Ishikawa (cell line): Measurements from ENCODE around the gene WDR90.
A peak's percentile ranks its signal among the peaks of the same experiment; 100 is the strongest.

Experiments
- CEBPB ChIP-seq: IDR thresholded peaks from 2 replicates; pipeline ENCODE4 v1.6.1; 2012
- CREB1 ChIP-seq: IDR thresholded peaks from 2 replicates; pipeline ENCODE4 v1.6.1; 2012; ENCODE audit warnings: low read depth
- EGR1 ChIP-seq: IDR thresholded peaks from 2 replicates; pipeline ENCODE4 v1.6.1; 2012
- EP300 ChIP-seq: IDR thresholded peaks from 2 replicates; pipeline ENCODE4 v1.6.1; 2012; ENCODE audit warnings: borderline replicate concordance
- FOXM1 ChIP-seq: IDR thresholded peaks from 2 replicates; pipeline ENCODE4 v1.6.1; 2012; ENCODE audit warnings: low read depth, borderline replicate concordance
- NFIC ChIP-seq: IDR thresholded peaks from 2 replicates; pipeline ENCODE4 v1.6.1; 2012
- RAD21 ChIP-seq: IDR thresholded peaks from 2 replicates; pipeline ENCODE4 v1.6.1; 2012; ENCODE audit warnings: low read depth
- TAF1 ChIP-seq: IDR thresholded peaks from 2 replicates; pipeline ENCODE4 v1.6.1; 2012; ENCODE audit warnings: low read depth, mild to moderate bottlenecking
- TCF12 ChIP-seq: IDR thresholded peaks from 2 replicates; pipeline ENCODE4 v1.6.1; 2012; ENCODE audit warnings: low read depth
- TEAD4 ChIP-seq: IDR thresholded peaks from 2 replicates; pipeline ENCODE4 v1.6.1; 2012
- YY1 ChIP-seq: IDR thresholded peaks from 2 replicates; pipeline ENCODE4 v1.6.1; 2012; ENCODE audit warnings: low read depth
- ZBTB7A ChIP-seq: IDR thresholded peaks from 2 replicates; pipeline ENCODE4 v1.6.1; 2012; ENCODE audit warnings: low read depth
- TF ChIP-seq, protein P1 (sequence below): IDR thresholded peaks from 2 replicates; pipeline ENCODE4 v1.6.1; 2012
- TF ChIP-seq, protein P2 (sequence below): IDR thresholded peaks from 2 replicates; pipeline ENCODE4 v1.6.1; 2012; ENCODE audit warnings: low read depth, mild to moderate bottlenecking
- TF ChIP-seq, protein P3 (sequence below): IDR thresholded peaks from 2 replicates; pipeline ENCODE4 v1.6.1; 2012

WDR90 gene

DNA sequence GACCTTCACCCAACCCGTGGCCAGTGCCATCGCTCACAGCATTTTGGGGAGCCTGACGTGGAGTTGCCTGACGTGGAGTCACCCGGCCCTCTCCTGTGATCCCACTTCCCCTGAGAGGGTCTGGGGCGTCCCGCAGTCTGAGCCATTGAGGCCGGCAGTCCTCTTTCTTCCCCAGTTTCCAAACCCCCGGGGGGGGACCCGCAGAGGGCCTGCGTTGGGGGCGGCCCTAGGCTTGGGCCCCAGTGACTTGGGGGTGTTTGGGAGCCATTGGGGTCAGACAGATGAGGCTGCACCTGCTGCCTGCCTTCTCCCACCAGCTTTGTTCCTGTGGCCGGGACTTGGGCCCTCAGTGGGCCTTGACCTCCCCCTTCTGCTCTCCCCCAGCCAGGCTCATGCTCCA lies 20.5 kb downstream of the WDR90 start:
- TF ChIP-seq CREB1 (no peak), TCF12 (no peak), TEAD4 (no peak), EP300 (no peak)
- TF ChIP-seq, protein P1, sequence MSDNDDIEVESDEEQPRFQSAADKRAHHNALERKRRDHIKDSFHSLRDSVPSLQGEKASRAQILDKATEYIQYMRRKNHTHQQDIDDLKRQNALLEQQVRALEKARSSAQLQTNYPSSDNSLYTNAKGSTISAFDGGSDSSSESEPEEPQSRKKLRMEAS, result no peak

DNA sequence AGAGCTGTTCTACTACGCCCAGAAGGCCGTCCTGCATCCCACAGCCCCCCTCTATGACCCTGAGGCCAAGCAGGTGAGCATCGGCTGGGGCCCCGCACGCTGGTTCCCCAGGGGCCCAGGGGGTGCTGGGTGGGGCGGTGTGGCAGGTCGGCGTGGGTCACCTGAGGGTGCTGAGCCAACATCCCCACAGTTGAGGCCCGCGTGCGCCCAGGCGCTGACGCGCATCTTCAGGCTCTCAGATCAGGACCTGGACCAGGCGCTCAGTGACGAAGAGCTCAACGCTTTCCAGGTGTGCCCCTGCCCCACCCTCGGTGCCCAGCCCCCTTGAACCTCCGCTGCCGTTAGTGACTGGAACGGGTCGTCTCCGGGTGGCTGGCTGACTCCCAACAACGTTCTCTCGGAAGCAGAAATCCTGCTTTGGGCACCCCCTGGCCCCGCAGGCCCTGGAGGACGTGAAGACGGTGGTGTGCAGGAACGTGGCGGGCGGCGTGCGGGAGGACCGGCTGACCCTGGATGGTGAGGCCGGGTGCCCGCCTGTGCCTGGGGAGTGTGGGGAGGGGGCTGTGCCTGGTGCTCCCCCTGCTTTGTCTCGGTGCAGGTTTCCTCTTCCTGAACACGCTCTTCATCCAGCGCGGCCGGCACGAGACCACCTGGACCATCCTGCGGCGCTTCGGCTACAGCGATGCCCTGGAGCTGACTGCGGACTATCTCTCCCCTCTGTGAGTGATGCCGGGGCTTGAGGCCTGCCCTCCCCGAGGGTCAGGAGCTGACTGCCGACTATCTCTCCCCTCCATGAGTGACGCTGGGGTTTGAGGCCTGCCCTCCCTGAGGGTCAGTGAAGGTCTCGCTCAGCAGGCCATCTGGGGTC lies 21.6 kb downstream of the WDR90 start:
- TF ChIP-seq TCF12, result no peak
- TF ChIP-seq TAF1, result no peak
- no peak for TF ChIP-seq FOXM1
- TF ChIP-seq, protein P2, sequence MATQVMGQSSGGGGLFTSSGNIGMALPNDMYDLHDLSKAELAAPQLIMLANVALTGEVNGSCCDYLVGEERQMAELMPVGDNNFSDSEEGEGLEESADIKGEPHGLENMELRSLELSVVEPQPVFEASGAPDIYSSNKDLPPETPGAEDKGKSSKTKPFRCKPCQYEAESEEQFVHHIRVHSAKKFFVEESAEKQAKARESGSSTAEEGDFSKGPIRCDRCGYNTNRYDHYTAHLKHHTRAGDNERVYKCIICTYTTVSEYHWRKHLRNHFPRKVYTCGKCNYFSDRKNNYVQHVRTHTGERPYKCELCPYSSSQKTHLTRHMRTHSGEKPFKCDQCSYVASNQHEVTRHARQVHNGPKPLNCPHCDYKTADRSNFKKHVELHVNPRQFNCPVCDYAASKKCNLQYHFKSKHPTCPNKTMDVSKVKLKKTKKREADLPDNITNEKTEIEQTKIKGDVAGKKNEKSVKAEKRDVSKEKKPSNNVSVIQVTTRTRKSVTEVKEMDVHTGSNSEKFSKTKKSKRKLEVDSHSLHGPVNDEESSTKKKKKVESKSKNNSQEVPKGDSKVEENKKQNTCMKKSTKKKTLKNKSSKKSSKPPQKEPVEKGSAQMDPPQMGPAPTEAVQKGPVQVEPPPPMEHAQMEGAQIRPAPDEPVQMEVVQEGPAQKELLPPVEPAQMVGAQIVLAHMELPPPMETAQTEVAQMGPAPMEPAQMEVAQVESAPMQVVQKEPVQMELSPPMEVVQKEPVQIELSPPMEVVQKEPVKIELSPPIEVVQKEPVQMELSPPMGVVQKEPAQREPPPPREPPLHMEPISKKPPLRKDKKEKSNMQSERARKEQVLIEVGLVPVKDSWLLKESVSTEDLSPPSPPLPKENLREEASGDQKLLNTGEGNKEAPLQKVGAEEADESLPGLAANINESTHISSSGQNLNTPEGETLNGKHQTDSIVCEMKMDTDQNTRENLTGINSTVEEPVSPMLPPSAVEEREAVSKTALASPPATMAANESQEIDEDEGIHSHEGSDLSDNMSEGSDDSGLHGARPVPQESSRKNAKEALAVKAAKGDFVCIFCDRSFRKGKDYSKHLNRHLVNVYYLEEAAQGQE, result no peak
- TF ChIP-seq YY1, result no peak

DNA sequence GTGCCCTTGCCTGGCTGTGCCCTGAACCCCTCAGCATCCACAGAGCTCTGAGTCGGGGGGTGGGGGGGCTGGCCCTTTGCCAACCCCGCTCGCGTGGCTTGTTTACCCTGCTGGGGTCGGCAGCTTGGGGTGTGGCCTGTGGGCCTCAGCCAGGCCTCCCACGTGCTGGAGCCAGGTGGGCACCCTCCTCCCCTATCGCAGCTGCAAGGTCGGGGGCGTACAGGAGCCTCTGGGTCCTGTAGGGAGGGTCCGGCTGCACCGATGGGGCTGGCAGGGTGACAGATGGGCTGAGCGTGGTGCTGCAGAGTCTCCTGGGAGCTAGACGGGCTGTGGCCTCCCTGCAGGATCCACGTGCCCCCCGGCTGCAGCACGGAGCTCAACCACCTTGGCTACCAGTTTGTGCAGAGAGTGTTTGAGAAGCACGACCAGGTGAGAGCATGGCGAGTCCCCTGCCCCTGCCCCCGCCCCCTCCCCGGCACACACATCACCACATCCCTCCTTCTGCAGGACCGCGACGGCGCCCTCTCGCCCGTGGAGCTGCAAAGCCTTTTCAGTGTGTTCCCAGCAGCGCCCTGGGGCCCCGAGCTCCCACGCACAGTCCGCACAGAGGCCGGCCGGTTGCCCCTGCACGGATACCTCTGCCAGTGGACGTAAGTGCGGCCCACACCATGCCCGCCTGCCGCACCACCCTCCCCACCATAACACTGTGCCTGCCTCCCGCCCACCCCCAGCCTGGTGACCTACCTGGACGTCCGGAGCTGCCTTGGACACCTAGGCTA lies 22.4 kb downstream of the WDR90 start:
- TF ChIP-seq EGR1, result no peak
- TF ChIP-seq YY1, result no peak
- 0 out of 2 replicates have a peak, but pooled peaks have one; percentile 18 for TF ChIP-seq NFIC
- TF ChIP-seq FOXM1, result no peak
- no peak for TF ChIP-seq CREB1
- TF ChIP-seq TAF1, result no peak
- no peak for TF ChIP-seq EP300
- TF ChIP-seq ZBTB7A, result no peak

DNA sequence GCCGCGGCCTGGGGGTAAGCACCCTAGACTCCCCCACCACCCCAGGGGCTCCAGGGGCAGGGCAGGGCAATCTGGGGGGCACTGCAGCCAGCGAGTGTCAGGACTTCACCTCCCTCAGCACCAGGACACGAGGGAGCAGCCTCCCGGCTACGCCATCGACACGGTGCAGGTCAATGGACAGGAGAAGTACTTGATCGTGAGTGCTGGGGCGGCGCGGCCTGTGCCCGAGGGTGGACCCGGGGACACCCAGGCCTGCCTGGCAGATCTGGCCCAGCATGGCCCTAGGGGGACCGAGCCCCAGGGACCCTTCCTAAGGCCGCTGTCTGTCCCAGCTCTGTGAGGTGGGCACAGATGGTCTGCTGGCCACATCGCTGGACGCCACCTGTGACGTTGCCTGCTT lies 23.2 kb downstream of the WDR90 start:
- TF ChIP-seq, protein P2, result no peak
- TF ChIP-seq NFIC, result no peak
- TF ChIP-seq CEBPB, result no peak
- TF ChIP-seq TEAD4, result no peak
- TF ChIP-seq TAF1, result no peak
- TF ChIP-seq, protein P1, result no peak
- no peak for TF ChIP-seq CREB1
- TF ChIP-seq EP300, result no peak
- no peak for TF ChIP-seq ZBTB7A
- no peak for TF ChIP-seq RAD21
- TF ChIP-seq, protein P3, sequence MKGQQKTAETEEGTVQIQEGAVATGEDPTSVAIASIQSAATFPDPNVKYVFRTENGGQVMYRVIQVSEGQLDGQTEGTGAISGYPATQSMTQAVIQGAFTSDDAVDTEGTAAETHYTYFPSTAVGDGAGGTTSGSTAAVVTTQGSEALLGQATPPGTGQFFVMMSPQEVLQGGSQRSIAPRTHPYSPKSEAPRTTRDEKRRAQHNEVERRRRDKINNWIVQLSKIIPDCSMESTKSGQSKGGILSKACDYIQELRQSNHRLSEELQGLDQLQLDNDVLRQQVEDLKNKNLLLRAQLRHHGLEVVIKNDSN, result no peak

DNA sequence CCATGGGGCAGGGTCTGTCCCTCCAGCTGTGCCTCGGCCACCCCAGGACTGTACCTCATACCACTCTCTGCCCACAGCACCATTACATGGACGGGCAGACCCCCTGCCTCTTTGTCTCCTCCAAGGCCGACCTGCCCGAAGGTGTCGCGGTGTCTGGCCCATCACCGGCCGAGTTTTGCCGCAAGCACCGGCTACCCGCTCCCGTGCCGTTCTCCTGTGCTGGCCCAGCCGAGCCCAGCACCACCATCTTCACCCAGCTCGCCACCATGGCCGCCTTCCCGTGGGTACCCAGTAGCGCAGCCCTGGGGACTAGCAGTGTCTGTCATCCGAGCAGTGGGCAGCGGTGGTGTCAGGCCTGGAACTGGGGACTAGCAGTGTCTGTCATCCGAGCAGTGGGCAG lies 23.7 kb downstream of the WDR90 start:
- TF ChIP-seq, protein P2, result no peak
- no peak for TF ChIP-seq TAF1
- TF ChIP-seq FOXM1, result no peak
- no peak for TF ChIP-seq YY1
- TF ChIP-seq TEAD4, result no peak
- TF ChIP-seq CEBPB, result no peak
- no peak for TF ChIP-seq EGR1
- no peak for TF ChIP-seq NFIC
- no peak for TF ChIP-seq CREB1
- TF ChIP-seq TCF12, result no peak
- no peak for TF ChIP-seq EP300
